Suprapubic skin (tissue), 3 donors: ENCODE results near the gene MYBPC1.

Experiments
- POLR2AphosphoS5 ChIP-seq, 3 donors: sonication (generic); formaldehyde crosslinking; IDR thresholded peaks; one replicate each; pipeline ENCODE4 v1.6.1; 2017; ENCODE audit warnings: antibody characterized with exemption in 3 of 3
- TF ChIP-seq, protein P1 (sequence below), 2 donors: fragments of 200-600 bp in 1 of 2; fragments of 450-650 bp in 1 of 2; sonication (generic) in 1 of 2; IDR thresholded peaks; one replicate each; pipeline ENCODE4 v1.5.1; 2016 to 2019; ENCODE audit warnings: antibody characterized with exemption in 2 of 2, mild to moderate bottlenecking in 1 of 2, moderate library complexity in 1 of 2

DNA sequence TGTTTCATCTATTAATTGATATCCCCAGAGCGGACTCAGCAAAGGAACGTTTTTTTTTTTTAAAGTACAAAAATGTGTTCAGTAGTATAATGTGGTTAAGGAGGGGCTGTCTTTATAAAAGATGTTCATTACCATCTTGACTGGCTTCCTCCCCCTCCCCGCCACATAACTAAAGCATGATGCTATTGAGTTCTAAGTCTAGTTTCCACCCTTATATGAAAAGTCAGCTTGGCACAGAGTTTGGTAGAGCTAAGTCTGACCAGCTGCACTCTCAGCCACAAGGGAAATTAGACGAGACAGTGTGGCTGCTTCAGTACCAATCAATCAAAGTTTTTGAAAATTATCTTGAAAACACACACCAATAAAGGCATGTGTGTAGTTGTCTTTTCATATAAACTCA lies 1.9 kb upstream of the MYBPC1 start:
- TF ChIP-seq, protein P1, sequence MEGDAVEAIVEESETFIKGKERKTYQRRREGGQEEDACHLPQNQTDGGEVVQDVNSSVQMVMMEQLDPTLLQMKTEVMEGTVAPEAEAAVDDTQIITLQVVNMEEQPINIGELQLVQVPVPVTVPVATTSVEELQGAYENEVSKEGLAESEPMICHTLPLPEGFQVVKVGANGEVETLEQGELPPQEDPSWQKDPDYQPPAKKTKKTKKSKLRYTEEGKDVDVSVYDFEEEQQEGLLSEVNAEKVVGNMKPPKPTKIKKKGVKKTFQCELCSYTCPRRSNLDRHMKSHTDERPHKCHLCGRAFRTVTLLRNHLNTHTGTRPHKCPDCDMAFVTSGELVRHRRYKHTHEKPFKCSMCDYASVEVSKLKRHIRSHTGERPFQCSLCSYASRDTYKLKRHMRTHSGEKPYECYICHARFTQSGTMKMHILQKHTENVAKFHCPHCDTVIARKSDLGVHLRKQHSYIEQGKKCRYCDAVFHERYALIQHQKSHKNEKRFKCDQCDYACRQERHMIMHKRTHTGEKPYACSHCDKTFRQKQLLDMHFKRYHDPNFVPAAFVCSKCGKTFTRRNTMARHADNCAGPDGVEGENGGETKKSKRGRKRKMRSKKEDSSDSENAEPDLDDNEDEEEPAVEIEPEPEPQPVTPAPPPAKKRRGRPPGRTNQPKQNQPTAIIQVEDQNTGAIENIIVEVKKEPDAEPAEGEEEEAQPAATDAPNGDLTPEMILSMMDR (IDR thresholded peaks at IDR 0.05): no peak
- TF ChIP-seq POLR2AphosphoS5 (IDR thresholded peaks at IDR 0.05): no peak
